Tongue (tissue), 2 donors: ENCODE data around the gene CDH20. TPM values are rescaled to one million over a fixed set of nuclear protein-coding genes. Genes with fewer than 3 reads are reported as not detected.

Experiments used
- DNase-seq: peaks from one replicate; pipeline ENCODE4 v3.0.0-alpha.2; 2015
- total RNA-seq: library from RNA; depleted of rRNA; stranded (reverse); fragments of >200 nt; gene quantifications from one replicate; pipeline ENCODE4 v1.2.3, GENCODE V29; 2014

The CDH20 gene
- total RNA-seq, 1 donor from 2014 or later: 1.1 TPM

GRCh38 chr18:61531891-61532290 is 198.7 kb downstream of the CDH20 start:
- no peak for DNase-seq

- DNase-seq: no peak
Observed at GRCh38 chr18:61535401-61535800, 202.2 kb downstream of the CDH20 start.

GRCh38 chr18:61541673-61542072 is 208.4 kb downstream of the CDH20 start:
- peak; percentile 24 for DNase-seq

GRCh38 chr18:61542596-61542995 is 209.4 kb downstream of the CDH20 start:
- no peak for DNase-seq

GRCh38 chr18:61543518-61543917 is 210.3 kb downstream of the CDH20 start:
- no peak for DNase-seq

GRCh38 chr18:61544178-61544577 is 210.9 kb downstream of the CDH20 start:
- DNase-seq: no peak

- peak; percentile 27 for DNase-seq
Observed at GRCh38 chr18:61545281-61546245, 212.3 kb downstream of the CDH20 start.

GRCh38 chr18:61546590-61546989 is 213.4 kb downstream of the CDH20 start:
- peak; percentile 32 for DNase-seq

GRCh38 chr18:61549416-61549815 is 216.2 kb downstream of the CDH20 start:
- no peak for DNase-seq

GRCh38 chr18:61549889-61550288 is 216.7 kb downstream of the CDH20 start:
- no peak for DNase-seq

- peak; percentile 86 for DNase-seq
Observed at GRCh38 chr18:61551586-61551985, 218.4 kb downstream of the CDH20 start.

GRCh38 chr18:61553045-61553659 is 219.9 kb downstream of the CDH20 start:
- no peak for DNase-seq

GRCh38 chr18:61554117-61554776 is 221.0 kb downstream of the CDH20 start:
- DNase-seq: peak; percentile 15

GRCh38 chr18:61554946-61555361 is 221.7 kb downstream of the CDH20 start:
- no peak for DNase-seq

- DNase-seq: no peak
Observed at GRCh38 chr18:61556316-61556715, 223.1 kb downstream of the CDH20 start.

- DNase-seq: no peak
Observed at GRCh38 chr18:61556862-61557261, 223.6 kb downstream of the CDH20 start.

- no peak for DNase-seq
Observed at GRCh38 chr18:61569176-61569892, 236.1 kb downstream of the CDH20 start.

- DNase-seq: no peak
Observed at GRCh38 chr18:61570070-61570469, 236.8 kb downstream of the CDH20 start.

- DNase-seq: no peak
Observed at GRCh38 chr18:61572084-61572655, 238.9 kb downstream of the CDH20 start.

- DNase-seq: no peak
Observed at GRCh38 chr18:61572871-61573270, 239.6 kb downstream of the CDH20 start.

GRCh38 chr18:61574665-61575064 is 241.4 kb downstream of the CDH20 start:
- DNase-seq: no peak

GRCh38 chr18:61575419-61575818 is 242.2 kb downstream of the CDH20 start:
- DNase-seq: no peak
